HG02973 (cell line): ENCODE measurements around the gene NAA60.

Source experiments
- ATAC-seq: cut with Tn5 transposase; IDR thresholded peaks from one replicate; pipeline ENCODE4 v1.9.1; 2021; ENCODE audit warnings: moderate library complexity; ENCODE audit not compliant: unreplicated experiment

NAA60 gene

GRCh38 chr16:3443108-3444031 lies at the start of gene NAA60, which contains the start of gene ZNF597:
Gene NAA60, plus strand, starts transcription at chr16:3443680. Its CDS starts 32,548 bp downstream, at chr16:3476228.
Gene ZNF597, minus strand, starts transcription at chr16:3443504. Its CDS starts 351 bp downstream, at chr16:3443153.
- ATAC-seq = peak; percentile 71

- ATAC-seq = no peak
Observed at GRCh38 chr16:3400446-3400778, 43.1 kb upstream of the NAA60 start.

GRCh38 chr16:3400779-3401688 lies 42.4 kb upstream of the NAA60 start, which contains the start of the genes ZNF174 and ZSCAN32:
Gene ZNF174, plus strand, starts transcription at chr16:3401215. Its CDS starts 790 bp downstream, at chr16:3402005.
Gene ZSCAN32, minus strand, starts transcription at chr16:3401004. Its CDS starts 3,447 bp downstream, at chr16:3397557.
- peak; percentile 93 for ATAC-seq

- ATAC-seq = no peak
Observed at GRCh38 chr16:3401719-3402397, 41.6 kb upstream of the NAA60 start.

DNA sequence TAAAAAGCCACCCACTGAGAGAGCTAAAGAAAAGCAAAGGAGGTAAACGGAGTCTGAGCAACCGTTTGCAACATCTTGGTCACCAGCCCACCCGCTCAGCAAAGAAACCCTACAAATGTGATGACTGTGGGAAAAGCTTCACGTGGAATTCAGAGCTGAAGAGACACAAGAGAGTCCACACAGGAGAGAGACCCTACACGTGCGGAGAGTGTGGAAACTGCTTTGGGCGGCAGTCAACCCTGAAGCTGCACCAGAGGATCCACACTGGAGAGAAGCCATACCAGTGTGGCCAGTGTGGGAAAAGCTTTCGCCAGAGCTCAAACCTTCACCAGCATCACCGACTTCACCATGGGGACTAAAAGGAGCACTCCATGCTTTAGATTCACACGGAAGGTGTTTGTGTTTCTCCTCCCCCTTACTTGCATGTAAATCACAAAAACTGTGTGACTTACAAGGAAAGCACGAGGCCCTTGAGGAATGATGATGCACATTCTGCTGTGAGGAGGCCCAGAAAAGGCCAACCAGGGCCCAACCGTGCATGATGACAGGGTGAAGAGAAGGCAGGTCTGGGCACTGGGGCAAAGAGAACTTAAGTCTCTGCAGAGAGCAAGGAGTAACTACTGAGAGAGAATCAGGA lies 34.8 kb upstream of the NAA60 start:
- no peak for ATAC-seq

DNA sequence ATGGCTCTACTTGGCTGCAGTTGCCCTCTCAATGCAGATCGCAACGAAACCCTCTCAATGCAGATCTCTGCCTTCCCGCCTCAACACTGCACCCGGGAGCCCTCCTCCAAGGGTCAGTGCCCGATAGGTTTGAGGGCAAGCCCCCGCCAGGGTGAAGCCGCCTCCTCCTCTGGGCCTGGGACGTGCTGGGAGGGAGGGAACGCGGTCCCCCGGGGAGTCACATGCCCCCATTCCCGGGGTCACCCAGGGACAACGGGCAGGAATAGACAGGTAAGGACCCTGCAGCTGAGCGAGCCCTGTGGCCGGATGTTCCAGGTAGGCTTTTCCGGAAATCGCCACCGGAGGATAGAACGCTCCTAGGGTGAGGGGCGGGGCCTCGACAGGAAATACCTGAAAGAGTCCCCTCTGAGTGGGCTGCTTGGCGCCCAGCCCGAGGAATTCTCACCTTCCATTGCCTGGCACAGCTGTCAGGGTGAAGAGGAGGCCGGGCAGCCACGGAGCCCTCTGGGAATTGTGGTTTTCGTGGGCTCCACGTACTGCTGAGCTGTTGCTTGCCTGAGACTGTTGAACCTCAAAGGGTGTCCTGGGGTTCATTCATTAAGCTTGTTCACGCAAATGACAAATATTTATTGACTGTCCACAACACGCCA lies 29.6 kb upstream of the NAA60 start:
- ATAC-seq = no peak

DNA sequence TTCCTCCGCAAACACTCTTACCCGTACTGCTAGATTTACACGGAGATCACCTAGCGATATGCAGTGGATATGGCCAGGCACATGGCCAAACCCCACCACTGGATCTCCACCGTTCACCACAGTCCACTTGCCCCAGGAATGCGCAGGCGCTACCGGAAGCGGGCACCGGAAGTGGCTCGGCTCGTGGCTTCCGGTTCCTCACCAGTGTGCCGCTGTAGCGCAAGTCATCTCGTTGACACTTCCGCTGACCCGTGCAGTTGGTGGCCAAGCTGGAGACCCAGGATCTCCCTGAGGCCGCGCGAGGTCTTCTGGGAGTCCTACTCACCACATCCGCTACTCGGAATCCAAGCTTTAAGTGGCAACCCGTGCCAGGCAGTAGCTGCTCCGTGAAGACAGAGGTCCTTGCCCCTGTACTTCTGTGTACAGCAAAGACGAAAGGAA lies 11.7 kb upstream of the NAA60 start:
- ATAC-seq = no peak

GRCh38 chr16:3434373-3434772 lies 9.1 kb upstream of the NAA60 start:
- ATAC-seq = no peak

DNA sequence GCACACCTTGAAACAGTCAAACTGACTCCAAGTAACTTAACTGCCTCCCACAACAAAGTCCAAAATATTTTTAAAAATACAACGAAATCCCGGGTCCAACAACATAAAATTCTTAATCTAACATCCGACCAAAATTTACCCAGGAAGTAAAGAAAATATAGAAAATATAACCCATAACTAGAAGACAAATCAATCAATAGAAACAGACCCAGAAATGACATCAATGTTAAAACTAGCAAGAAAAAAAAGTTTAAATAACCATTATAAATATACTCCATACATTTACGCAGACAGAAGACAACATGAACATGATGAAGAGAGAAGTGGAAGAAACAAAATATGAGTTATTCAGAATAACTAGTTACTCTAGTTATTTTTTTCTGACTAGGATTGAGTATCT lies 3.8 kb upstream of the NAA60 start:
- ATAC-seq = no peak

GRCh38 chr16:3444032-3444388 lies 530 bp downstream of the NAA60 start:
- peak; percentile 32 for ATAC-seq

DNA sequence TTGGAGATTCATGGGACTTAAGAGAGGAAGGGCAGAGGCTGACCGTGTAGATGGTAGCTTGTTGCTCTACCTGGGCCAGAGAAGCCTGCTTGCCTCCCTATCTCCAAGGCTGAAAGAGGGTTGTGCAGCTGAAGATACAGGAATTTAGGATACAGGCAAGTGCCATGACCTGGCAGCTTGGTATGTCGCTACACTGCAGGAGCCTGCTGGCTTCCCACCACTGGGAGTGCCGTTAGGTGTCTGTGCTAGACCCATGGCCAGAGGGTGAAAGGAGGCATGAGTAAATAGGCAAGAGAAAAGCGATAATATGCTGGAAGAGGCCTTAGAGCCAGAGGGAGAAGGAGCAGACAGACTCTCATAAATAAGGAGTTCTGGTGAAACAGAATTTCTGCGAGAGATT lies 10.6 kb downstream of the NAA60 start:
- no peak for ATAC-seq

GRCh38 chr16:3454631-3455147 lies 11.2 kb downstream of the NAA60 start:
- ATAC-seq = no peak

DNA sequence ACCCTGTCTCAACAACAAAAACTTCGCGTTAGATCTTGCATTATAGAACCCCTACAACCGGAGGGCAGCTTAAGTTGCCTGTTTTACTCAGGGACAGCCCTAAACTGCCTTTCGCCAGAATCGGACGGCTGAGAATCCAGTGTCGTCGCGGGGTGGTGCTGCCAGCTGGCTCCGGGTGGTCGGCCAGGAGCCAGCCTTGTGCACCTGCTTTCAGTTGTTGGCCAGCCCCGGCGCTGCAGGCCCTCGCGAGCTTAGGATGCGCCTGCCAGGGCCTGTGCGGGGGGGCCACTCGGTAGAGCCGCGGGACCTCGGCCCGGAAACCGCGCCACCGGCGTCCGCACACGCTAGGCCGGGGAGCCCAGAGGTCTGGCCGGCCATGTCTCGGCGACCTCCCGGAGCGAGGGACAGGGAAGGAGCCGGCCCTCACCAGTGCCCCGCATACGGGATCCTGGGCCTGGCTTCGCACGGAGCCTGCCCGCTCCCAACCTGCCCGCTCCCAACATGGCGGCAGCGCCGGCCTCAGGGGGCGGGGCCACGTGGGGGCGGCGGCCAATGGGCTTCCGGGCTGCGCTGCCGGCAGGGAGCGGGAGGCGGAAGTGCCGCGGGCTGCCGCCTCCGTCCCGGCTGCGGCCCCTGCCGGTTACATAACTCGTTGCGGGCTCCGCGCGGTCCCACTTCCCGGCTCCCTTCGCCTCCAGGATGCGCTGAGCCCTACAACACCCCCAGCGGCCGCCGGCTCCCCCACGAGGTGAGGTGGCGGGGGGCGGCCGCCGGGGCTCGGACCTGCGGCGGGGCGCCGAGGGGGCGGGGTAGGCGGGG lies 14.2 kb downstream of the NAA60 start:
- peak; percentile 77 for ATAC-seq

DNA sequence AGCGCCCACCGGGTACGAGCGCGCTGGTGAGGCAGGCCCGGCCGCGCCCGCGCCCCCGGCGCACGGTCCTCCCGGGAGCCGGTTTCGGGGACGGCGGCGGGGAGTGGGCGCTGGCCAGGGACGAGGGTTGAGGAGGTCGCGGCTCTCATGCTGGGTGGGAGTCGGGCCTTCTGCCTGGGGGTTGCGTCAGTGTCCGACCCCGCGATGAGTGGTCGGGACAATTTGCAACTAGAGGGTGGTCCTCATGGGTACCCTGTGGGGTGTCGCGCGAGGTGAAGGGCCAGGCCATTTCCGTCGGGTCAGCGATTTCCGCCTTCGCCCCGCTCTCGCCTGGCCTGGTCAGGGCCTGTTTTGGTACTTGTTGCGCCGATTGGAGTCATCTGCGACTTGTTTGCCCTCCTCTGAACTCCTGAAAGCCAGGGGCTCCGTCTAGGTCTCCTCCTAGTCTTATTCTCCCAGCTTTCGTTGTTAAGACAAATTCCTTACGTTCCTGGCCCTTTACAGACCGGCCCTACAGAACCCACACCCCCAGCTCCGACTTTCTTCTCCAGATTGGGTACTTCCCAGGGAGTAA lies 14.9 kb downstream of the NAA60 start:
- peak; percentile 16 for ATAC-seq

DNA sequence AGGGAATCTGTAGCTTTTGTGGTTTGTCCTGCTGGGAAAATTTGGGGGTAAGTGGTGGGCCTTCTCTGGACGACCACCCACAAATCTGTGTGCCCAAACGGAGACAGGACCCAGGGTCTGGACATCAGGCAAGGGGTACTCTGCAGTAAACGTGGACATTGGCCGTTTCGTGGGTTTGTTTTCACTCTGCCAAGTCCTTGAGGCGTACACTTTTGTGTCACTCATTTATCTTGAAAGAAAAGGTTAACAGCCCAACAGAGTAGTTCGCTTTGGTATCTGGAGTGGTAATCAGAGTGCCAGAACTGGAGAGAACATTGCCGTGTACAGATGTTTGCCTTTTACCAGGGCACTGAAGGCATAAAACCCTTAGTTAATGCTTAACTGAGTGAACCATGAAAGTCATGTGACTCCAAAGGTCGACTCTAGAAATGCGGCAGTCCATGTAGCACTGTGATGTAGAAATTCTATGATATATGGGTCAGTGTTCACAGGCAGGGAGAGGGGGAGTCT lies 15.4 kb downstream of the NAA60 start:
- ATAC-seq = no peak

DNA sequence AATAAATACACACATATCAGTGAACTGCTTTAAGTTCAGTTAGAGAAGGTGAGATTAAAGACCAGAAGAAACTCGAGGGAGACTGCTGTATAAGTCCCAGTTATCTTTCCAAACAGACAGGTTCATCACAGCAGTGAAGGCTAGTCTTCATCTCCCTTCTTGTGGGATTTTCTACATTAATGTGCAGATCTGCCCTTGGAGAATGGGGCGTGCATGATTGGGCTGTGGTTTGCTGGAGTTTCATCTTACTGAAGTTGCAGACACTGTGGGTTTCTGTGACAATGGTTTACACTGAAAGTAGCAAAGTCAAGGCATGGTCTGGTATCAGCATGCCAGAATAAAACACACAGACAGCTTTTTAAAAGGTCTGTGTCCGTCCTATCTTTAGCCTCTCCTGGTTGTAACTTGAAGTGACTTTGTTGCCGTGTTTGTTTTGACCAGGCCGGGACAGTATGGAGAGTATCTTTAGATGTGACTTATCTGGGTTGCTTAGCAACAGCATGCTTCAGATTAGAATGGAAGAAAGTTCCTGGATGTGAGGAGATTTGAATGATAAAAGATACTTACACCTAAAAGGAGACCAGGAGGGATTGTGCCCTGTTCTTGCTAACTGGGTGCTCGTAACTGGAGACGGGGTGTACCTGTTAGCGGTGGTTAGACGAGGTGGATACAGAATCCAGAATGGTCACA lies 16.1 kb downstream of the NAA60 start:
- no peak for ATAC-seq

GRCh38 chr16:3460121-3460520 lies 16.6 kb downstream of the NAA60 start:
- ATAC-seq = no peak

GRCh38 chr16:3460585-3460984 lies 17.1 kb downstream of the NAA60 start:
- no peak for ATAC-seq
